Activated CD4-positive, alpha-beta T cell treated with anti-CD3 and anti-CD28 coated beads, Interleukin-2, amount 50 U/mL, for 24 hours (primary cell): ENCODE results near the gene HS6ST2.
A peak's percentile ranks its signal among the peaks of the same experiment; 100 is the strongest.

Experiments used
- DNase-seq, 2 donors: peaks; one replicate each; pipeline ENCODE4 v3.0.0-alpha.2; 2020; ENCODE audit warnings: low read depth in 1 of 2, low spot score in 1 of 2

Gene HS6ST2

GRCh38 chrX:132624466-132624865 lies 334.0 kb downstream of the HS6ST2 start:
- DNase-seq, result no peak

- no peak for DNase-seq
These were observed 334.5 kb downstream of the HS6ST2 start for GRCh38 chrX:132623942-132624341.

- no peak for DNase-seq
These were observed 335.1 kb downstream of the HS6ST2 start for GRCh38 chrX:132623300-132623699.

- peak in 1 of 2 donors; percentile 26 for DNase-seq
These were observed 336.3 kb downstream of the HS6ST2 start for GRCh38 chrX:132622130-132622529.

- no peak for DNase-seq
These were observed 339.6 kb downstream of the HS6ST2 start for GRCh38 chrX:132618810-132619209.

GRCh38 chrX:132615391-132616131 lies 342.9 kb downstream of the HS6ST2 start:
- DNase-seq, result peak in 1 of 2 donors; percentile 9

- DNase-seq, result no peak
These were observed 344.1 kb downstream of the HS6ST2 start for GRCh38 chrX:132614297-132614696.

GRCh38 chrX:132613801-132614200 lies 344.6 kb downstream of the HS6ST2 start:
- DNase-seq, result no peak

- DNase-seq, result peak in 1 of 2 donors; percentile 4
These were observed 345.4 kb downstream of the HS6ST2 start for GRCh38 chrX:132612821-132613564.

GRCh38 chrX:132610536-132610935 lies 347.9 kb downstream of the HS6ST2 start:
- DNase-seq, result no peak

- DNase-seq, result no peak
These were observed 349.0 kb downstream of the HS6ST2 start for GRCh38 chrX:132609362-132609848.

- no peak for DNase-seq
These were observed 354.6 kb downstream of the HS6ST2 start for GRCh38 chrX:132603700-132604286.

- DNase-seq, result no peak
These were observed 355.7 kb downstream of the HS6ST2 start for GRCh38 chrX:132602701-132603100.

- DNase-seq, result no peak
These were observed 363.4 kb downstream of the HS6ST2 start for GRCh38 chrX:132594999-132595398.

GRCh38 chrX:132594129-132594528 lies 364.3 kb downstream of the HS6ST2 start:
- no peak for DNase-seq

GRCh38 chrX:132592880-132593279 lies 365.5 kb downstream of the HS6ST2 start:
- DNase-seq, result no peak

- DNase-seq, result no peak
These were observed 366.6 kb downstream of the HS6ST2 start for GRCh38 chrX:132591719-132592275.

GRCh38 chrX:132590350-132591026 lies 367.9 kb downstream of the HS6ST2 start:
- DNase-seq, result no peak

- DNase-seq, result no peak
These were observed 373.5 kb downstream of the HS6ST2 start for GRCh38 chrX:132584936-132585335.

- DNase-seq, result no peak
These were observed 381.5 kb downstream of the HS6ST2 start for GRCh38 chrX:132576939-132577338.
